IPS-NIHi7 (cell line): Measurements from ENCODE around the gene ATXN7L1.
"Not testable (repeated sequence)": the region's sequence is repeated elsewhere in the genome, so short reads cannot be mapped to it uniquely, and the experiment has no call there.

Experiments used
- DNase-seq: peaks from one replicate; pipeline ENCODE4 v3.0.0; 2012; ENCODE audit warnings: mixed read lengths; ENCODE audit errors: extremely low spot score

Gene ATXN7L1

DNA sequence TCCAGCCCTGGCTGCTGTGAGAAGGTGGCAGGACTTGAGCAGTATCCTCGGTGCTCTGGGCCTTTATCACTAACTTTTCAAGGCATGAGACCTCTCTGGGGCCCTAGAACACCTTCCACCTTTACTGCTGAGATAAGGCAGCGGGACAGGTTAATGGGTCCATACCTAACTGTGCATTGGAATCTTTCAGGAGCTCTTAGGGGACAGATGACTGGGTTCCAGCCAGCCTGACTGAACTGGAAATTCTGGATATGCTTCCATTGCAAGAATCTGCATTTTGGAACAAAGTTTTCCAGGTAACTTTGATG lies 73.0 kb downstream of the ATXN7L1 start:
- DNase-seq = no peak

DNA sequence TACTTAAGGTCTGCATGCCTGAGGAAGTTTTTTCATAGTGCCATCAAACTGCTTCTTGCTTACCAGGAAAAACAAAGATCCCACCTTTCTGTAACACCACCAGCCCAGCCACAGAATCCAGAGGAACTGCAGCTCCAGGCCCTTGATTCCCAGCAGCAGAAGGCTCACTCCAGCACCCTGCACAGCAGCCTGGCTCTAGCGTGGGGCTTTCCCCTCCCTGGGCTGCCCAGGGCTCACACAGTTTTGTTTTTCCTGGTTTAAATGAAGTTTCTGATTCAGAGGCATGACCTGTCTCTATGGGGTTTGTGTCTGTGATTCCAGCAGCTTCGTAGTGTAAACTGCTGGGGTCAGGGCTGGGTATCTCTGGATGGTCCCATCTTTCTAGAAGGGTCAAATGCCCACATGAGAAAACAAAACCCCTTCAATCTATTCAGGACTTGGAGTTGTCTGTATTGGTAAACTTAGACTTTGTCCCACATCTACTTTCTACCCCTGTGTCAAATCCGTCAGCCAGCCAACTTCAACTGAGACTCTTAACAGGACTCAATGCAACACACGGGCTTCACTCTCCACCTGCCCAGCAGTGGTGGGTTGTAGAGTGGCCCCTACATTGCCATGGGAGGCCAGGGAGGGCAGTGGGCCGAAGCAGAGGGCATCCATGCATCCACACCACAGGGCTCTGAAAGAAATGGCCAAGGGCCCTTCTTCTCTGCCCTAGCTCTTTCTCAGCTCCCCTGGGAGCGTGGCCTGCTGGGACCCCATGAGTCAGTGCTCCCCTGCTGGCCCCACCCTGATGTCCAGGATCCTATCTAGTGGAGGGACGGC lies 73.6 kb downstream of the ATXN7L1 start:
- no peak for DNase-seq

DNA sequence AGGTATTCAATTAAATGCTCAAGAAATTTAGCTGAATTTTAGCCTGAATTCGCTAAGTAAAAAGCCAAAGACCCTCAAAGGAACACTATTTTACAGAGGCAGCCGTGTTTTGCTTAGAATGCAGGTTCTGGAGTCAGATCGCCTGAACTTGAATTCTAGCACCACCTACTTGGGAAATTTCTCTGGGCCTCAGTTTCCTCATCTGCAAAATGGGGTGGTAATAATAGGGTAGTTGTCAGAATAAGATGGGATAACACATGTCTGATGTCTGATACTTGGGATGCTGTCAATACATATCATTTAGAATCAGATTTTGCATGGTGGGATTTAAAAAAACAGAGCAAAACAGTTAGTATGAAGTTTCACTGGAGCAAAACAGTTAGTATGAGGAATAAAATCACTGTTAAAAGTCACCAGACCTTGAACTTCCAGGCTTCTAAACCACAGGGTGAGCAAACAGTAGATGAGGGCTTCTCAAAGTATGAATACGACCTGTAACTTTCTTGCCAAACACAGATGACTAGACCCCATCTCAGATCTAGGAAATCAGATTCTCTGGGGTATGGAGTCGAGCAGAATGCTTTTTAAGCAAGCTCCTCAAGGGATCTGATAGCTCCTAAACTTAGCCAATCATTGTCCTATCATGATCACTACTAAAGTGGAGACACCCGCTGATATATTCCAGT lies 75.4 kb downstream of the ATXN7L1 start:
- no peak for DNase-seq

DNA sequence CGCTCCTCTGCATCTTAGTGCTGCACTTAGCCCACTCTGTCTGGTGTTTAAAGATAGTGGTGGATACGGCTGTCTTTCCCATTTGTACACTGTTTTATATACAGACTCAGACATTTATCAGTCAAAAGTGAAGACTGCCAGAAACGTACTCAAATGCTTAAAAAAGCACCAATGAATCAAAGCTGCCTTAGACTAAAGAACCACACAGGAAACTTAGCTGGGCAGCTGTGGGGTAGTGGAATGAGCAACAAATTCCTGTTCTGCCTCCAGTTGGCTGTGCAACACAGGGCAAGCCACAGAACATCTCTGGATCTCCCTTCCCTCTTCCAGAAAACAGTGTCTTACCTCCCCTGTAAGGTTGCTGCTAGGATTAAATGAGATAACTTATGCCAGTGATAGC lies 76.0 kb downstream of the ATXN7L1 start:
- DNase-seq = no peak

DNA sequence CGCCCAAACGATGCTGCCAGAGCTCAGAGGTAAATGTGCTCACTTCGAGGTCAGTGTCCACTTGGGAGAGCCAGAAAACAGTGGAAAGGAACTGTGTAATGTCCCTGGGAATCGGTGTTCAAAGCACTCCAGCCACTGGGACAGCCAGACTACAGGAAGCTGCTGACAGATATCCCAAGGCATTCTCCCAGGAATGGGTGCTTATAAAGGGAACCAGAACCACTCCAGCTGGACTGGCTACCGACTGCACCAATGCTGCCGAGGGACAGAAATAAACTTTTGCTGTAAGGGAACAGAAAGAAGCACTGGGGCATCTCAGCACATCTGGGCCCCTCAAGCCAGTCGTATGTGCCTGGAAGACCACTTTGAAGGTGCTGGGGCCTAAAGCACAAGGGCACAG lies 76.7 kb downstream of the ATXN7L1 start:
- no peak for DNase-seq

DNA sequence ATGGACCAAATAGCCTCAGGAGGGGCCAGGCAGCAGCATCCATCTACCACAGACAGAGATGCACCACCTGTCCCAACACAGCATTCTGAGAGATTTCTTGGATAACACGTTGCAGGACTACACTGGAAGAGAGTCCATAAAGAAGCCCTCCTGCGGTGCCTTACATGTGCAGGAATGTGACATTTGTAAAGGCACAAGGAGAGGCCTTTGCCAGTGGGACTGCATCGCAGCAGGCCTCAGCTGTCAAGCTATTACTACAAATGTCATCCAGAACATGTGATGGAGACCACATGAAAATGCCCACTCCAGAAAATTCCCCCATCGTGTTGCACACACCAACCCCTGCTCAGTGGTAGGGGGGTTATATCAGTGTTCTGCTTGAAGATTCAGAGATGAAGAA lies 77.4 kb downstream of the ATXN7L1 start:
- DNase-seq = no peak

DNA sequence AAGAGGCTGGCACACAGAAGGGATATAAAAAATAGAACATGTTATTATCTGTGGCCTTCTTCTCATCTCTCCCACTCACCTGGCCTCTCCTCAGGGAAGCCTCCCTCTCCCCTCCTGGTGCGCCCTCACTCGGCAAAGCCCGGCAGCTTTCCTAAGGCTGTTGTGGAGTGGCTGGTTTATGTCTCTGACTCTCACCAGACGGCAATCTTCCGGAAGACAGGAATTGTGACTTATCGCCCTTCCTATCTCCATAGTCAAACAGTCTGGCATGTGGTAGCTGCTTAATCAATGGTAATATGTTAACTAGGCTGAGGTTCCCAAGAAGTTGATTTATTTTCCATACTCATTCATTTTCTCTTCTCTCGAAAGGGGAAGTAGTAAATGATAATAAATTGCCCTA lies 78.7 kb downstream of the ATXN7L1 start:
- DNase-seq = no peak

DNA sequence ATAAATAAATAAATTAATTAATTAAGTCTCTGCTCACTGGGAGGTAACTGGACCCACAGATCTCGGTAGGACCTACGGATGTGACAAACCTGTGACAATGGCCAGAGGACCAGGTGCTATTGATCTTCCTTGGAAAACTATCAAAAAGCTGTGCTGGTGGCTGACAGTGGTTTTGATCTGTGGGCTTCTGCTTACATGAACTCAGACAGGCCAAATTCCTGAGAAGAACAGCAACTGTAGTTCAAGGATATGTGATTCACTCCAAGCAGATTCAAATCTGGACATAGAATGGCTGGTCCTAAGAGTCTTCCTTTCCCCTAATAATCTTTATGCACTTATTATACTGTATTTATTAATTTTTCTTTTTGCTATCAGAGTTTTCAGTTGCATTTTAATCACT lies 80.0 kb downstream of the ATXN7L1 start:
- DNase-seq = no peak

DNA sequence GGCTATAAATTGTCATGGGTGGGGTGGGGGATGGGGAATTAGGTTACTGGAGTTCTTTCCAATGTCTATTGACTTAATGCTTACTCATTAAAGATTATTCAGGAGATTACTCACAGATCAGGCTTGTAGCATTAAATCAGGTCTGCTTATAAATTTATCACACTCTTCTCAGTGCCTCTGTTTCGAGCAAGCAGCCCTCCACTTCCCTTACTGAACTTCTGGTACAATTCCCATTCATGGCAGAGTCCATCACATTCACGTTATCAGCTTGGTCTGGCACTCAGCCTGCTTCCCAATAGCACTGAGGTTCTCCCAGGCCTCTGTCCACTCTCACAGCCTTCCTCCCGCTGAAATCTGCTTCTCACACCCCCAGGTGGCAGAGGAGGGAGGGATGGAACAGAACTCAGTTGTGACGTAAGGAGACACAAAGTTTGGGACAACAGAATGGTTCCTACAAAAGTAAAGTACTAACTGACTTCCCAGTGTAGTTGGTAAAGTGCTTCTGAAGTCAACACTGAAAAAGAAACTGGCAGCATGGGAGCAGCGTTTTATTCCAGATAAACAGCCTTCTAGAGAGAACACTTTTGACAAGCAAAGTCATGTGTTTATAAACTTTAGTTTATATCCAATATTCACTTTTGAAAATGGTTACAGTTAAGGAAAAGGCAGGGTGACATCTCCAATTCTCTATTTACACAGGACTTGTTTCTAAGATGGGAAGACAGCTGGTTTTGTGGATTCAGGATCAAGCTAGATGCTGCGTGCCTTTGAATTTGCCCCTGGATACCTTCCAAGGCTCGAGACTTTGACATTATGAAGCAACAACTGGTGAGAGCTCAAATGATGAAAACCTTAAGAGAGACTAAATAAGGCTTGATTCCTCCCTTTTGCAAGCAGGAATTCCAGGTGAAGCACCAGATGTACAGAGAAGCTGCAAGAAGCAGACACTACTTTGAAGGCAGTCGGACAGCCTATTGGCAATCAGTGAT lies 81.4 kb downstream of the ATXN7L1 start:
- no peak for DNase-seq

DNA sequence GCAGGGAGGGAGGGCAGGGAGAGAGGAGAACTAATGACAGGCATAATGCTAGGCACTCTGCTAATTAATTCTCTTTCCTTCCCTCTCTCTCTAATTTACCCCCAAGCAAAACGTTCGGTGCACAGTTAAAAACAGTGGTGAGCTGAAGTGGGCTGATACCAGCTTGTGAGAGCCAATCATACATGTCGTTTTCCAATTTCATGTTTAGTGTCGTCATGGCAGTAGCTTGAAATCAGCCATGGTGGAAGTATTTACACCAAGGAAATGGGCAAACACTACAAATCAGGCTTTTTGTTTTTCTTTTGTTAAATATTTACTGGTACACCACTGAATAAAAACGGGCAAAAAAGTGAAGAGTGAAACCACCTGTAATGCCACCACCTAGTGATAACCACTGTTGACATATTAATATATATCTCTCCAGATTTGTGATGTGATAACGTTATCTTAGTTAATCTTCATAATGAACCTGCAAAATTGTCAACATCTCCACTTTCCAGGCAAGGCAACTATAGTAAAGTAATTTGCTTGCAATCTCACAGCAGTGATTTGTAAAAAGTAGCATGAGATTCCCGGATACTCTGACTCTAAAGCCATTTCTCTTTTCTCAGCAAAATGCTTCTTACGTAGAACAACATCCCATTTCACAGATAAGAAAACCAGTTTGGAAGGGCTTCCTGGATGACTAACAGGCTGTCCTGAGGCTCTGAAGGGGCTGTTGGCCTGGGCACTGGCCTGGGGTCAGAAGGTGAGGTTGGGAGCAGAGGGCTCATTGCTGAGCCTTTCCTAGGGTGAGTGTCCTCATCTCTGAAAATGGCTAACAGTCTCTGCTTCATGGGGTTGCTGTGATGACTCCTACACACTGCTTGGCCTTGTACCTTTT lies 83.7 kb downstream of the ATXN7L1 start:
- DNase-seq = no peak

DNA sequence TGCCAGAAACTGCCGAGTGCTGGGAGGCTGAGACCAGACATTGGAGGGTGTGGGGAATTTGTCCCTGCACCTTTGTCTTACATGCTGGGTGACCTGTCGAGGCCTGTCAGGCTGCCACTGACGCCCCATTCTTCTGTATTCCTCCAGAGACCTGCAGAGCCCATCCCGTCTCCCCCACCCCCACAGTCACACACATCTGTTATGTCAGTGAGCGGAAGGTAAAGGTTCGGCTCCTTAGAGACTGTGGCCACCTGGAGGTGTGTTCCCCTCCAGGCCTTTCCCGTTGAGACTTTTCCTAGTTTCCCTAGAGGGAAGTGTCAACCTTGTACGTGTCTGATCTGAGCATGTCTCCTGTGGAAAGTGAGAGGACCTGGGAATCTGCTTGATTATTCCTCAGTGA lies 84.5 kb downstream of the ATXN7L1 start:
- DNase-seq = no peak

DNA sequence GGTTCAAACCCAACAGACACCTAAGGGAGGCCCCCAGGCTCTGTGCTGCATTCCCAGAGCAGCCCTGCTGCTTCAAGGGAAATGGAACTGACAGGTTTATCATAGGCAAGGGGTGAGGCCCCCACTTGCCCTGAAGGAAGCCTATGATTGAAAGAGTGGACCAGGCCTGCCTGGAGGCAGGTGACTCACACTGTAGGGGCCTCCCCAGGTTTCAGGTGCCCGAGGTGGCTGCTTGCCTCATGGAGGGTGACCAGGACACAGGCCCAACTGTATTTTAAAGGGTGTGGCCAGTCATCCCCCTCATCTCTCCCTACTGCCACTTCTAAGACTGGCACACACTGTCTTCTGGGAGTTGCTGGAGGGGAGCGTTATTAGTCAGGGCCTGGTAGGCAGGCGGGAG lies 85.4 kb downstream of the ATXN7L1 start:
- no peak for DNase-seq

DNA sequence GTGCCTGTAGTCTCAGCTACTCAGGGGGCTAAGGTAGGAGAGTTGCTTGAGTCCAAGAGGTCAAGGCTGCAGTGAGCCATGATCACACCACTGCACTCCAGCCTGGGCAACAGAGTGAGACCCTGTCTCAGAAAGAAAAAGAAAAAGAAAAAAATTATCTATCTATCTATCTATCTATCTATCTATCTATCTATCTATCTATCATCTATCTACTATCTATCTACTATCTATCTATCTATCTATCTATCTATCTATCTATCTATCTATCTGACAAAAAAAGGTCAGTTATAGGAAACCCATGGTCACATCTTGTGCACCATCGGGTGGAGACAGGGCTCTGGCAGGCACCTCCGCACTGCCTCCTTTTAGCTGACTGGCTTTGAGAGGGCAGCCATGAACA lies 85.9 kb downstream of the ATXN7L1 start:
- not testable (repeated sequence) for DNase-seq

DNA sequence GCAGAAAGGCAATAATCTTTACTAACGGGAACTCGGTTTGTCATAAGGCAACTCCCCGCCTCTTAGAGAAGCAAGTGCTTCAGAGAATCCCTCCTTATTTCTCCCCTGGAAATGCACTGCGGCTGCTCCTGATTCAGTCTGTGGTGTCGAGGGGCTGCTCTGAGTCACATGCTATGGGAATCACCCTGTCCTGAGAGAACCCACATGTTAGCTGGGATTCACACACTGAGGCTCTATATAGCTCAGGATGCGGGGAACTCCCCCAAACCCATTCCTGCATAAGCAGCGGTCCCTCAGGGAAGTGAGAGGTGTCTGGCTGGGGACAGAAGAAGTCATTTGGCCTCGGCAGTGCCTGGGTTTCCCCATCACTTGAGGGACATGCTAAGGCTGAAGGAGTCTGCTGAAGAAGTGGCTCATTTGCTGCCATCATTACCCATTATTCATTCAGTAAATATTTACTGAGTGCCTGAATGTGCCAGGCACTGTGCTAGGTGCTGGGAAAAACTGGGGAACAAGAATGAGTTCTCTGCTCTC lies 87.5 kb downstream of the ATXN7L1 start:
- no peak for DNase-seq

DNA sequence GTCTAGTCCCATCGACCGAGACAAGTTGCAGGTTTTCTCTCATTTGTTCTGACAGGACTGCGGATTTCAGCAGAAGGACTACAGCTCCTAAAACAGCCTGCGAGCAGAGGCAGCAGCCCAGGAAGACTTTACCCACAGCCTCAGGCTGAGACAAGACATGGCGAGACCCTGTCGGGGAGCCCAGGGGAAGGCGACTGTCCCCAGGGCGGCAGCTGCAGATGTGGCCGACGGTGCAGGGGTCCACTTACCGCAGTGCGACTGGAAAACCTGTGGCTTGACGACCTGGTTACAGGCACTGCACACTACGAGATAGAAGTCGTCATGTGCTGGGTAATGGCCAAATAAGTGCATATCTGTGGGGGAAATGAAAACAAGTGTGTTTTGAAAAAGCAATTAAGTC lies 88.0 kb downstream of the ATXN7L1 start:
- DNase-seq = no peak

DNA sequence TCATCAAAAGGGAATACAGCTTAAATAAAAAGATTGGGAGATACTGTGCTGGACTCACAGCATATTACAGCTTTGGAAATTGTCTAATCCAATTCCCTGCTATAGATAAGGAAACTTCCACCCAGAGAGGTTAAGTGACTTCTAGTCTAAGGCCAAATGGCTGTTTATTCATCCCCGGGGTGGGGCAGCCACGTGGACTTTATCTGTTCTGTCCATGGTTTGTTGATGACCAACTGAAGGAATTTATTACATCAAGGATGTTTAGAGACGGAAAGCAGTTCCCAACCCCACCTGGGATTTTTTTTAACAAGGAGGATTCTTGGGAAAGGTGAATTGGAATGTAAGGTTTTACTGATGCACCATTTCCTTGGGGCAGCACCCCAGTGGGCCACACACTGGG lies 88.6 kb downstream of the ATXN7L1 start:
- no peak for DNase-seq

DNA sequence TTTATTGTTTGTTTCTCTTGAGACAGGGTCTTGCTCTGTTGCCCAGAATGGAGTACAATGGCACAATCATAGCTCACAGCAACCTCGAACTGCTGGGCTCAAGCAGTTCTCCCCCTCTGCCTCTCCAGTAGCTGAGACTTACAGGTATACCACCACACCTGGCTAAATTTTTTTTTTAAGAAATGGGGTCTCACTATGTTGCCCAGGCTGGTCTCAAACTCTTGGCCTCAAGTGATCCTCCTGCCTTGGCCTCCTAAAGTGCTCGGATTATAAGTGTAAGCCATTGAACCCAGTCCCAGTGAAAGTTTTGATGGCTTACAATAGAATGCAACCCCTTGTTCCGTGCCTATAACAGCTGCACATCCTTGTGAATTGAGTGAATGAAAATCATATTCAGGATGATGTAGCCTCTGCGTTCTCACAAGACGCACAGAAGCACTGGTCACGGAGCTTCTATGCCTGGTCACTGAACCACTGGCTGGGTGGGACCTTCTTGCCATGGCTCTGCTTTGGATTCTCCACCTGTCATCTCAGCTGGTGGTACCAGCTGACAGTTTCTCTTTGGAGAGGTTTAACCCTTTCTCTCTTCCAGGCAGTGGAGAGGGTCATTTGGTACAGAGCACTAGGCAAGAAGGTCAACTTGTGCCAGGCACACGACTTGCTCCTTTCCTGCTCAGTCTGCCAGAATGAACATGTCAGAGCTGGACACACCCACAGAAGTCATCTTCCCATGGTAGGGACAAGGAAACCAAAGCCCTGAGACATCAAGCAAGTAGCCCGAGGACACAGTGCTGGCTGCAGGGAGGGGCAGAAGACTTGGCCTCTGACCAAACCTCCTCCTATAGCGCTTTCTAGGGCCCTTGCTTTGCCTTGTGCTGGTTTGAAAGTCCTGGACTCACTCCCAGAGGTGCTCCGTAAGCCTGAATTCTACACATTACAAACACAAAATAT lies 89.6 kb downstream of the ATXN7L1 start:
- no peak for DNase-seq

DNA sequence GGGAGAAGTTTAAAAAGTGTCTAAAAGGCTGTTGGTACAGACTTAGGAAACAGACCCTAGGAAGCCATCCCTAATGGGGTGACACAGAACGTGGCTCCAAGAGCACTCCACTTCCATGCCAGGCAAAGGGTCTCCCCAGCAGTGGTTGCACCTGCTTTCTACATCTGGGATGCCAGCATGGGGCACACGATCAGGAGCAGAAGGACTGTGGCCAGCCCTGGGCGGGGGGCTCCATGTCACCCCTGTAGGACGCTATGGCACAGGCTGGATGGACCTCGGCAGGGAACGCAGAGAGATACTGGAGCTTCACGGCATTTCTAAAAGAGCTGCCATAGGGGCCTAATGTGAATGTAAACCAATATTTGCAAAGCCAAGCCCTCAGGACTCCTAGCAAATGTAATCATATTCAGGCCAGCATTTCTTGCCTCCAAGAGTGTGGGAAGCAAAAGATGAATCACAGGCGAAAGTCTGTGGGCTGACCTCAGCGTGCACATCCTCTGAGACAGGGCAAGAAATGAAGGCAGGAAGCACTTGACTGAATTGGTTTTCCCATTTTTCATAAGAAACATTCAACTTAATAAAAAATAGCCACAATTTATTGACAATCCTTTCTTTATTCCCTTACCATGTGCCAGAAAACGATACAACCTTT lies 93.9 kb downstream of the ATXN7L1 start:
- DNase-seq = no peak
